Type B pancreatic cell (in vitro differentiated cells): Measurements from ENCODE around the gene CAMTA1. TPM values are rescaled to one million over a fixed set of nuclear protein-coding genes. Genes with fewer than 3 reads are reported as not detected.

Source experiments
- DNase-seq: peaks from one replicate; pipeline ENCODE4 v3.0.0; 2021; ENCODE audit warnings: mixed read lengths; ENCODE audit not compliant: unreplicated experiment; ENCODE audit errors: extremely low spot score
- H3K27ac Mint-ChIP-seq: 2 replicates; pipeline ENCODE4 v1.8.0; 2021; ENCODE audit warnings: mild to moderate bottlenecking, mixed read lengths
- H3K27me3 Mint-ChIP-seq: 2 replicates; pipeline ENCODE4 v1.8.0; 2021; ENCODE audit warnings: mixed read lengths
- H3K36me3 Mint-ChIP-seq: 2 replicates; pipeline ENCODE4 v1.8.0; 2021; ENCODE audit warnings: mixed read lengths
- H3K4me1 Mint-ChIP-seq: one replicate; pipeline ENCODE4 v1.8.0; 2021; ENCODE audit warnings: mixed read lengths; ENCODE audit not compliant: unreplicated experiment
- H3K4me3 Mint-ChIP-seq: 2 replicates; pipeline ENCODE4 v1.8.0; 2021; ENCODE audit warnings: mild to moderate bottlenecking, mixed read lengths
- H3K9me3 Mint-ChIP-seq: 2 replicates; pipeline ENCODE4 v1.8.0; 2021; ENCODE audit warnings: mixed read lengths
- total RNA-seq: library from RNA; stranded (reverse); gene quantifications from 2 replicates; pipeline ENCODE4 v1.2.1, GENCODE V29; 2021; ENCODE audit warnings: low replicate concordance
- TF ChIP-seq, protein P1 (sequence below): fragments of 200-600 bp; sonication (generic); conservative IDR thresholded peaks from 2 replicates; pipeline ENCODE4 v1.5.0; 2021; ENCODE audit warnings: antibody characterized with exemption, mild to moderate bottlenecking

Gene CAMTA1
- total RNA-seq, 1 donor from 2014 or later = 82.5 TPM

DNA sequence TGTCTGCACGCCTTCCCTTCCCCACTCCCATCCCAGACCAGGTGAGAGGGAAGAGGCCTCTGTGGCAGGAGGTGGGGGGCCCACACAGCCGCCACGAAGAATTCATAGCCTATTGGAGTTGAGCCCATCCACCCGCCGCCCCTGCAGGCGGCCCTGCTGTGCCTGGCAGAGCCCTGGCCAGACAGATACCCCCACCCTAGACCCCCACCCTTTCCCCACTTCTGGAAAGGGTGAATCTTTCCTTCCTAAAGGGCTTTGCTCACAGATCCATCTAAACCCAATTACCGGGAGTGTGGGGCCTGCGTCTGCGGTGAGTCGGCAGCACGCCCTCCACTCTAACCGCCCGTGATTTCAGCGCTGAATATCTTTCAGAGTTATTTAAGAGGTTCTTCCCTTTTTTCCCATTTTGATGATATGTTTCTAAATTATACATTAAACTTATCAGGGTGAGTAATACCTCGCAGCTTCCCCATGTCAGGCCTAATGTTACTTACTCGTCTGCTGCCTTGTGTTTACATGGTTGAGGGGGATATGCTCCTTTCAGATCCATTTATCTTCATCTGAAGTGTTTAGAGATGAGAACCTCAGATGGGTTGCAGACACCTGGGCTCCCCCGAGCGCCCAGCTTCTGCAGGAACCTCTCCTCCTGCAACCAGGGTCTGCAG lies 802.0 kb downstream of the CAMTA1 start:
- TF ChIP-seq, protein P1, sequence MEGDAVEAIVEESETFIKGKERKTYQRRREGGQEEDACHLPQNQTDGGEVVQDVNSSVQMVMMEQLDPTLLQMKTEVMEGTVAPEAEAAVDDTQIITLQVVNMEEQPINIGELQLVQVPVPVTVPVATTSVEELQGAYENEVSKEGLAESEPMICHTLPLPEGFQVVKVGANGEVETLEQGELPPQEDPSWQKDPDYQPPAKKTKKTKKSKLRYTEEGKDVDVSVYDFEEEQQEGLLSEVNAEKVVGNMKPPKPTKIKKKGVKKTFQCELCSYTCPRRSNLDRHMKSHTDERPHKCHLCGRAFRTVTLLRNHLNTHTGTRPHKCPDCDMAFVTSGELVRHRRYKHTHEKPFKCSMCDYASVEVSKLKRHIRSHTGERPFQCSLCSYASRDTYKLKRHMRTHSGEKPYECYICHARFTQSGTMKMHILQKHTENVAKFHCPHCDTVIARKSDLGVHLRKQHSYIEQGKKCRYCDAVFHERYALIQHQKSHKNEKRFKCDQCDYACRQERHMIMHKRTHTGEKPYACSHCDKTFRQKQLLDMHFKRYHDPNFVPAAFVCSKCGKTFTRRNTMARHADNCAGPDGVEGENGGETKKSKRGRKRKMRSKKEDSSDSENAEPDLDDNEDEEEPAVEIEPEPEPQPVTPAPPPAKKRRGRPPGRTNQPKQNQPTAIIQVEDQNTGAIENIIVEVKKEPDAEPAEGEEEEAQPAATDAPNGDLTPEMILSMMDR = no peak
- H3K27ac Mint-ChIP-seq = no peak overlapping the region
- no peak for DNase-seq
- H3K4me3 Mint-ChIP-seq = no peak overlapping the region
- peaks cover 5% of the 10 kb centered on the region for H3K4me1 Mint-ChIP-seq
- H3K27me3 Mint-ChIP-seq = no peaks in the 10 kb centered on the region
- H3K36me3 Mint-ChIP-seq = no peaks in the 10 kb centered on the region
- no peaks in the 10 kb centered on the region for H3K9me3 Mint-ChIP-seq

DNA sequence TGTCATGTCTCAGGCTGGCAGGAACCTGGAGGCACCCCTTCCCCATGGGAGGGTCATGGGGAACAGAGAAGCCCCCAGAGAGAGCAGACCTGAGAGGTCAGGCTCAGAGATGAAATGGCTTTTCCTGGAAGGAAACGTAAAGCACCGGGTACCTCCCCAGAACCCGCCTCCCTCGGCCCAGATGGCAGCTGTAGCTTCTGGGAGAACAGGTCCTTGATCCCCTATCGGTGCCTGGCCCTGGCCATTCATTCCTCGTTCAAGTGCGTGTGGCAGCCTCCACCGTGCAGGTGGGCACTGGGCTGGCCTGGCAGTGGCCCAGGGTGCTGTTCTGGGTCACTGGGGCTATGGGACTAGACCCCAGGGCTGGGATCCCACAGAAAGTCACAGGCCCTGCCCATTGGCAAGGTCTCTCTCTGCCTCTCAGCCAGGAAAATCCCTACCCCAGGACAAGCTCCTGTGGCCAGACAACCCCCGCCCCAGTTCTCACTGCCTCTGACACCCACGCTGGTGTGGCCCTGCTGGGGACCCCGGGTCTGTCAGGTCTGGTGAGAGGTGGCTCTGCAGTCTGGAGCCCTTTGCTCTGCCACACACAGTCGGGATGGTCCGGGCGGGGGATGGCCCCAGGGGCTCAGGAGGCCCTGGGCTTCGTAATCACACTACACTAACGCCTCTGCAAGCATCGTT lies 802.7 kb downstream of the CAMTA1 start:
- Mint-ChIP-seq H3K27ac (no peak overlapping the region), H3K27me3 (no peaks in the 10 kb centered on the region), H3K4me1 (peaks cover 5% of the 10 kb centered on the region), H3K9me3 (no peaks in the 10 kb centered on the region), H3K4me3 (no peak overlapping the region), H3K36me3 (no peaks in the 10 kb centered on the region)
- no peak for DNase-seq
- TF ChIP-seq, protein P1 = no peak

DNA sequence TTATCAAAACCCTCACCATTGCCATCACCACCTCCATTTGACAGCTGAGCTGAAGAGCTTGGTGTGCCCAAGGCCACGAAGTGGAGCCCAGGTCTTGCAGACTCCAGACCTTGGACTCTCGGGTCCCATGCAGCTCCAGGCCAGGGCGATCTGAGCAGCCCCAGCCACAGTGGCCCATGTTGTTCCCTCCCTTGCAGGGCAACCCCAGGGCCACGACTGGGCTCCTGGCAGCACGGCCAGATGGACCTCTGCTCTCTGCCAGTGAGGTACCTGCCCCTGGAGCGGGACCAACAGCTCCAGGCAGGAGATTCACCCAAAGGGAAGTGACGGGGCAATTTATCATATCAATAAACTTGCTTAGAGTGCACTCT lies 803.2 kb downstream of the CAMTA1 start:
- TF ChIP-seq, protein P1 = no peak
- Mint-ChIP-seq H3K4me3 (no peak overlapping the region), H3K27ac (no peak overlapping the region), H3K4me1 (peaks cover 5% of the 10 kb centered on the region), H3K36me3 (no peaks in the 10 kb centered on the region), H3K27me3 (no peaks in the 10 kb centered on the region), H3K9me3 (no peaks in the 10 kb centered on the region)
- no peak for DNase-seq

DNA sequence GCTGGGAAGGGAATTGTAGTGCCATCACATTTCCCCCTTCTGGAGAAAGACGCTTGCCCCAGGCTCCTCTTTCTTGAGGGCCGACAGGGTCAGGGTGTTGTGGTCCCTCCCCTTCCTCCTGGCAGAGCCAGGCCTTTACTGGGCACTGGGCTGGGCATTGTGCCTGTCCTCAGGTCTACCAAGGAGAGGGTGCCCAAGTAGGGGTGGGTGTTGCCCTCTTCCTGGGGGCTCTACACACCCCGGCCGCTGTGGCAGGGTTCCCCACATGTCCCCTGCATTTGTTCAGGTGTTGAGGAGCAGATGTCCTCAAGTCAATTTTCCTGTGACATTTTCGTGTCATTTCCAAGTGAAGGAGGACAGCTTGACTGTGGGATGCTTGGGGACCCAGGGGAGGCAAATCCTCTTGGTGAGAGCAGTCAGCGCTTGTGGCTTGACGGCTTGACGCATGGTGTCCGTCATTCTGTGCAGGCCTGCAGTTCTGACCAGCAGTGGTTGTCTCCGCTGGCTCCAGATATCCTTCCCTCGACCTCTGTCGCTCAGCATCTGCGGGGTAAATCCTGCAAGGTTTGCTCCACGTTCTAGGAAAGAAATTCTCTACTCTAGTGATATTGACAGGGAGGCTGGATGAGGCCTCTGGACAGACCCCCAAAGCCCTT lies 804.0 kb downstream of the CAMTA1 start:
- TF ChIP-seq, protein P1 = no peak
- no peak for DNase-seq
- no peak overlapping the region for H3K27ac Mint-ChIP-seq
- no peaks in the 10 kb centered on the region for H3K36me3 Mint-ChIP-seq
- H3K4me3 Mint-ChIP-seq = no peak overlapping the region
- no peaks in the 10 kb centered on the region for H3K9me3 Mint-ChIP-seq
- H3K4me1 Mint-ChIP-seq = peaks cover 8% of the 10 kb centered on the region
- H3K27me3 Mint-ChIP-seq = peaks cover 2% of the 10 kb centered on the region

DNA sequence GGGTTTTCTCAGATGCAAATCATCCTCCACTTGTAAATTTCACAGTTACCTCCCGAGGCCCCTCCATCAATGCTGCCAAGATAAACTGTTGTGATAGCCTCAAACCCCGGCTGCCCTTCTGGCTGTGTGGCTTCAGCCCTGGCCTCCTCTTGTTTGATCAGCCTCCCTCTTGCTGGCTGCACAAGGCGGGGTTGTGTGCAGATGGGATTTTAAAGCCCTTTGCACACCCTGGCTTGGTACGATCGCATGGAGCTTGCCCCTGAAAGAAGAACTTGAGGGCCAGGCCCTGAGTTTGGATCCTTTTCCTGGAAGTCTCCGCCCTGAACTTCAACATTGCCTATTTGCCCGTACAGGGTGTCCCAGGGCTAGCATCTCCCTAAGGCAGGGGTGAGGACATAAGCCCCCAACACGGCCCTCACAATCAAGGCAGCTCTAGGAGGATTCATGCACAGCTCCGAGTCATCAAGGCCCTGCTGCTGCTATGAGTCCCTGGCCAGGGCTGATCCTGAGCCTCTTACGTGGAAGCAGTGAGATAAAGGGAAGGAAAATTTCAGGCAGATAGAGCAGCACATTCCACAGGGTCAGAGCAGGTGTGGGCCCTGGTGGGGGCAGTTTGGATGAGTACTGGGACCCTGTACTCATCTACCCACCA lies 804.6 kb downstream of the CAMTA1 start:
- Mint-ChIP-seq H3K4me3 (no peak overlapping the region), H3K9me3 (no peaks in the 10 kb centered on the region), H3K36me3 (no peaks in the 10 kb centered on the region), H3K4me1 (peaks cover 13% of the 10 kb centered on the region), H3K27ac (no peak overlapping the region), H3K27me3 (peaks cover 9% of the 10 kb centered on the region)
- no peak for DNase-seq
- TF ChIP-seq, protein P1 = no peak
